A549 (cell line): ENCODE data around the gene RAD51. TPM values are rescaled to one million over a fixed set of nuclear protein-coding genes. Genes with fewer than 3 reads are reported as not detected.
"Not testable (repeated sequence)": the region's sequence is repeated elsewhere in the genome, so short reads cannot be mapped to it uniquely, and the experiment has no call there.

Source experiments
- ATAC-seq, 2 experiments: fragments of 200-7000 bp in 1 of 2; fragments of >200 bp in 1 of 2; cut with Nextera tagmentation in 1 of 2; cut with Tn5 transposase in 1 of 2; 3 replicates each; pipeline versions ENCODE4 v1.8.0 to v1.9.1; 2018 to 2020; ENCODE audit warnings: mild to moderate bottlenecking in 1 of 2, moderate library complexity in 1 of 2
- CTCF ChIA-PET: fragments of 300-600 bp; sonication (Branson Sonifier 250); formaldehyde crosslinking; extraction: SDS; loops from one replicate; lab custom pipeline; 2021; ENCODE audit warnings: antibody characterized with exemption, inconsistent platforms; lab: Yijun Ruan, JAX
- POLR2A ChIA-PET: fragments of 350-600 bp; formaldehyde crosslinking; extraction: SDS; loops from one replicate; lab custom pipeline; 2021; ENCODE audit warnings: antibody characterized with exemption, inconsistent platforms; lab: Yijun Ruan, JAX
- DNase-seq, 2 experiments: peaks; one replicate each; pipeline versions ENCODE4 v3.0.0 to v3.0.0-alpha.2; 2011 to 2016; ENCODE audit warnings: low read depth in 1 of 2, low spot score in 1 of 2
- FAIRE-seq: peaks from 2 replicates; lab custom pipeline; 2011; peaks lifted over from hg19 to GRCh38; lab: Jason Lieb, UNC
- H3K27ac ChIP-seq, 2 experiments: fragments of >200 bp; sonication (Bioruptor Twin); formaldehyde crosslinking; 3 replicates each; pipeline ENCODE4 v1.5.1; 2016 to 2017
- H3K4me1 ChIP-seq: fragments of >200 bp; sonication (Bioruptor Twin); formaldehyde crosslinking; 3 replicates; pipeline ENCODE4 v1.6.1; 2016
- H3K4me2 ChIP-seq: fragments of >200 bp; sonication (Bioruptor Twin); formaldehyde crosslinking; 3 replicates; pipeline ENCODE4 v1.6.1; 2016
- H3K4me3 ChIP-seq: fragments of >200 bp; sonication (Bioruptor Twin); formaldehyde crosslinking; 3 replicates; pipeline ENCODE4 v1.5.1; 2016
- H3K9me3 ChIP-seq: fragments of >200 bp; sonication (Bioruptor Twin); formaldehyde crosslinking; 3 replicates; pipeline ENCODE4 v1.6.1; 2016
- BHLHE40 ChIP-seq: IDR thresholded peaks from 2 replicates; pipeline ENCODE4 v1.6.1; 2012; ENCODE audit warnings: low read depth, low read length, inconsistent platforms
- CBX2 ChIP-seq: fragments of 200-600 bp; sonication (generic); IDR thresholded peaks from 2 replicates; pipeline ENCODE4 v1.6.1; 2016; ENCODE audit warnings: low read depth, mild to moderate bottlenecking, borderline replicate concordance
- CEBPB ChIP-seq, 2 experiments: fragments of >200 bp in 1 of 2; sonication (Bioruptor Twin) in 1 of 2; formaldehyde crosslinking in 1 of 2; IDR thresholded peaks; 2 replicates each; pipeline ENCODE4 v1.6.1; 2012 to 2016
- CHD4 ChIP-seq: fragments of 200-600 bp; sonication (generic); IDR thresholded peaks from 2 replicates; pipeline ENCODE4 v1.6.1; 2016; ENCODE audit warnings: antibody characterized with exemption, mild to moderate bottlenecking, borderline replicate concordance
- EHMT2 ChIP-seq: fragments of 200-600 bp; sonication (generic); IDR thresholded peaks from 2 replicates; pipeline ENCODE4 v1.6.1; 2016; ENCODE audit warnings: antibody characterized with exemption, low read depth, mild to moderate bottlenecking, moderate library complexity
- FOSL2 ChIP-seq, 2 experiments: fragments of 450-650 bp in 1 of 2; fragments of >200 bp in 1 of 2; sonication (Bioruptor Twin) in 1 of 2; formaldehyde crosslinking; IDR thresholded peaks; 2 replicates each; pipeline versions ENCODE4 v1.5.0 to v1.6.1; 2016 to 2020; ENCODE audit warnings: mild to moderate bottlenecking in 1 of 2, moderate library complexity in 1 of 2
- GATA3 ChIP-seq: IDR thresholded peaks from 2 replicates; pipeline ENCODE4 v1.6.1; 2012; ENCODE audit warnings: borderline replicate concordance
- JUN ChIP-seq, 2 experiments: fragments of >200 bp; sonication (Bioruptor Twin); formaldehyde crosslinking; IDR thresholded peaks; 2 replicates in 1 of 2; 3 replicates in 1 of 2; pipeline ENCODE4 v1.6.1; 2016 to 2017
- KDM1A ChIP-seq: fragments of 200-600 bp; sonication (generic); IDR thresholded peaks from 2 replicates; pipeline ENCODE4 v1.6.1; 2016; ENCODE audit warnings: low read depth, mild to moderate bottlenecking
- MAFK ChIP-seq: fragments of 450-650 bp; IDR thresholded peaks from 2 replicates; pipeline ENCODE4 v1.6.1; 2014; ENCODE audit not compliant: partially characterized antibody
- MAZ ChIP-seq: fragments of 150-350 bp; IDR thresholded peaks from 2 replicates; pipeline ENCODE4 v1.6.1; 2014; ENCODE audit warnings: antibody characterized with exemption, low read depth, low read length, borderline replicate concordance
- MYC ChIP-seq: IDR thresholded peaks from 2 replicates; pipeline ENCODE4 v1.6.1; 2012; ENCODE audit warnings: mild to moderate bottlenecking, inconsistent platforms, low read length, improper control_type of control experiment, borderline replicate concordance
- NR3C1 ChIP-seq: fragments of >200 bp; sonication (Bioruptor Twin); formaldehyde crosslinking; IDR thresholded peaks from 3 replicates; pipeline ENCODE4 v1.6.1; 2017
- PHF8 ChIP-seq: fragments of 200-600 bp; sonication (generic); IDR thresholded peaks from 2 replicates; pipeline ENCODE4 v1.6.1; 2016; ENCODE audit warnings: low read depth, mild to moderate bottlenecking, antibody characterized with exemption, moderate library complexity, borderline replicate concordance
- RCOR1 ChIP-seq: fragments of 150-350 bp; IDR thresholded peaks from 2 replicates; pipeline ENCODE4 v1.6.1; 2014; ENCODE audit warnings: antibody characterized with exemption, low read length, low read depth
- RFX5 ChIP-seq: fragments of 450-650 bp; IDR thresholded peaks from 2 replicates; pipeline ENCODE4 v1.7.1; 2014; ENCODE audit warnings: antibody characterized with exemption, mild to moderate bottlenecking, moderate library complexity
- SMC3 ChIP-seq: fragments of >200 bp; sonication (Bioruptor Twin); formaldehyde crosslinking; IDR thresholded peaks from 3 replicates; pipeline ENCODE4 v1.6.1; 2018; ENCODE audit warnings: inconsistent platforms
- WGBS: methylation state at CpG from one replicate; pipeline ENCODE4 v1.1.6; 2017; ENCODE audit errors: missing lambda C conversion rate; 5-methylcytosine and 5-hydroxymethylcytosine counted together
- polyA plus RNA-seq, 4 experiments: library from polyadenylated mRNA; depleted of rRNA in 3 of 4; stranded (reverse); fragments of >200 nt; fragmentation: RNase III in 1 of 4; extraction: RNeasy Plus Mini Kit Qiagen cat#74134 plus additional on column Dnase treatment in 1 of 4; gene quantifications; 2 replicates in 3 of 4; 3 replicates in 1 of 4; pipeline ENCODE4 v1.2.3, GENCODE V29; 2011 to 2017
- TF ChIP-seq, protein P1 (sequence below): fragments of 200-600 bp; sonication (generic); IDR thresholded peaks from 2 replicates; pipeline ENCODE4 v1.6.1; 2016; ENCODE audit warnings: antibody characterized with exemption, mild to moderate bottlenecking, moderate library complexity
- TF ChIP-seq, protein P2 (sequence below): fragments of >200 bp; sonication (Bioruptor Twin); formaldehyde crosslinking; IDR thresholded peaks from 3 replicates; pipeline ENCODE4 v1.5.1; 2016
- TF ChIP-seq, protein P3 (sequence below): fragments of >200 bp; sonication (Bioruptor Twin); formaldehyde crosslinking; IDR thresholded peaks from 3 replicates; pipeline ENCODE4 v1.6.1; 2016

RAD51 gene
- polyA plus RNA-seq, 2 of the 4 experiments (the other 2 are of a cell fraction), result 12.9 to 14.4 TPM

DNA sequence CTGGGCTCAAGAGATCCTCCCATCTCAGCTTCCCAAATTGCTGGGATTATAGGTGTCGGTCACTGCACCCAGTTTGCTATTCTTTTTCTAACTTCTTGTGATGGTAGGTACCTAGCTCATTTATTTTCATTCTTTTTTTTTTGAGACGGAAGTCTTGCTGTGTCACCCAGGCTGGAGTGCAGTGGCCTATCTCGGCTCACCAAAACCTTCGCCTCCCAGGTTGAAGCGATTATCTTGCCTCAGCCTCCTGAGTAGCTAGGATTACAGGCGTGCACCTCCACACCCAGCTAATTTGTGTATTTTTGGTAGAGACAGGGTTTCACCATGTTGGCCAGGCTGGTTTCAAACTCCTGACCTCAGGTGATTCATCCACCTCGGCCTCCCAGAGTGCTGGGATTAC, 30.1 kb upstream of the RAD51 start:
- Histone ChIP-seq H3K9me3 (no peaks in the 10 kb centered on the region), H3K27ac (no peak overlapping the region), H3K4me3 (no peak overlapping the region), H3K4me2 (no peak overlapping the region), H3K4me1 (no peaks in the 10 kb centered on the region)
- TF ChIP-seq CHD4 (no peak), MYC (no peak), MAFK (no peak), GATA3 (no peak), PHF8 (no peak), CBX2 (no peak), KDM1A (no peak), RCOR1 (no peak), JUN (IDR thresholded peaks at IDR 0.05) (no peak), NR3C1 (no peak), BHLHE40 (no peak), FOSL2 (IDR thresholded peaks at IDR 0.05) (no peak), FOSL2 (CRISPR knock-in tag; IDR thresholded peaks at IDR 0.05) (no peak), MAZ (no peak), CEBPB (IDR thresholded peaks at IDR 0.05) (no peak), EHMT2 (no peak), RFX5 (no peak), SMC3 (no peak)
- TF ChIP-seq, protein P1, sequence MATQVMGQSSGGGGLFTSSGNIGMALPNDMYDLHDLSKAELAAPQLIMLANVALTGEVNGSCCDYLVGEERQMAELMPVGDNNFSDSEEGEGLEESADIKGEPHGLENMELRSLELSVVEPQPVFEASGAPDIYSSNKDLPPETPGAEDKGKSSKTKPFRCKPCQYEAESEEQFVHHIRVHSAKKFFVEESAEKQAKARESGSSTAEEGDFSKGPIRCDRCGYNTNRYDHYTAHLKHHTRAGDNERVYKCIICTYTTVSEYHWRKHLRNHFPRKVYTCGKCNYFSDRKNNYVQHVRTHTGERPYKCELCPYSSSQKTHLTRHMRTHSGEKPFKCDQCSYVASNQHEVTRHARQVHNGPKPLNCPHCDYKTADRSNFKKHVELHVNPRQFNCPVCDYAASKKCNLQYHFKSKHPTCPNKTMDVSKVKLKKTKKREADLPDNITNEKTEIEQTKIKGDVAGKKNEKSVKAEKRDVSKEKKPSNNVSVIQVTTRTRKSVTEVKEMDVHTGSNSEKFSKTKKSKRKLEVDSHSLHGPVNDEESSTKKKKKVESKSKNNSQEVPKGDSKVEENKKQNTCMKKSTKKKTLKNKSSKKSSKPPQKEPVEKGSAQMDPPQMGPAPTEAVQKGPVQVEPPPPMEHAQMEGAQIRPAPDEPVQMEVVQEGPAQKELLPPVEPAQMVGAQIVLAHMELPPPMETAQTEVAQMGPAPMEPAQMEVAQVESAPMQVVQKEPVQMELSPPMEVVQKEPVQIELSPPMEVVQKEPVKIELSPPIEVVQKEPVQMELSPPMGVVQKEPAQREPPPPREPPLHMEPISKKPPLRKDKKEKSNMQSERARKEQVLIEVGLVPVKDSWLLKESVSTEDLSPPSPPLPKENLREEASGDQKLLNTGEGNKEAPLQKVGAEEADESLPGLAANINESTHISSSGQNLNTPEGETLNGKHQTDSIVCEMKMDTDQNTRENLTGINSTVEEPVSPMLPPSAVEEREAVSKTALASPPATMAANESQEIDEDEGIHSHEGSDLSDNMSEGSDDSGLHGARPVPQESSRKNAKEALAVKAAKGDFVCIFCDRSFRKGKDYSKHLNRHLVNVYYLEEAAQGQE, result no peak
- TF ChIP-seq, protein P2, sequence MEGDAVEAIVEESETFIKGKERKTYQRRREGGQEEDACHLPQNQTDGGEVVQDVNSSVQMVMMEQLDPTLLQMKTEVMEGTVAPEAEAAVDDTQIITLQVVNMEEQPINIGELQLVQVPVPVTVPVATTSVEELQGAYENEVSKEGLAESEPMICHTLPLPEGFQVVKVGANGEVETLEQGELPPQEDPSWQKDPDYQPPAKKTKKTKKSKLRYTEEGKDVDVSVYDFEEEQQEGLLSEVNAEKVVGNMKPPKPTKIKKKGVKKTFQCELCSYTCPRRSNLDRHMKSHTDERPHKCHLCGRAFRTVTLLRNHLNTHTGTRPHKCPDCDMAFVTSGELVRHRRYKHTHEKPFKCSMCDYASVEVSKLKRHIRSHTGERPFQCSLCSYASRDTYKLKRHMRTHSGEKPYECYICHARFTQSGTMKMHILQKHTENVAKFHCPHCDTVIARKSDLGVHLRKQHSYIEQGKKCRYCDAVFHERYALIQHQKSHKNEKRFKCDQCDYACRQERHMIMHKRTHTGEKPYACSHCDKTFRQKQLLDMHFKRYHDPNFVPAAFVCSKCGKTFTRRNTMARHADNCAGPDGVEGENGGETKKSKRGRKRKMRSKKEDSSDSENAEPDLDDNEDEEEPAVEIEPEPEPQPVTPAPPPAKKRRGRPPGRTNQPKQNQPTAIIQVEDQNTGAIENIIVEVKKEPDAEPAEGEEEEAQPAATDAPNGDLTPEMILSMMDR, result no peak
- TF ChIP-seq, protein P3, sequence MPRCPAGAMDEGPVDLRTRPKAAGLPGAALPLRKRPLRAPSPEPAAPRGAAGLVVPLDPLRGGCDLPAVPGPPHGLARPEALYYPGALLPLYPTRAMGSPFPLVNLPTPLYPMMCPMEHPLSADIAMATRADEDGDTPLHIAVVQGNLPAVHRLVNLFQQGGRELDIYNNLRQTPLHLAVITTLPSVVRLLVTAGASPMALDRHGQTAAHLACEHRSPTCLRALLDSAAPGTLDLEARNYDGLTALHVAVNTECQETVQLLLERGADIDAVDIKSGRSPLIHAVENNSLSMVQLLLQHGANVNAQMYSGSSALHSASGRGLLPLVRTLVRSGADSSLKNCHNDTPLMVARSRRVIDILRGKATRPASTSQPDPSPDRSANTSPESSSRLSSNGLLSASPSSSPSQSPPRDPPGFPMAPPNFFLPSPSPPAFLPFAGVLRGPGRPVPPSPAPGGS, result no peak
- WGBS, result 94% methylated on average over 7 of the region's 7 CpGs
- no peak for DNase-seq
- ATAC-seq, result no peak
- FAIRE-seq, result no peak
- ChIA-PET CTCF (interaction anchor here (0.7 to 1.4 kb wide), 2 partner anchors 118 to 288 kb away, joined by 3 to 4 read pairs; partner anchors contain the start of gene CHAC1), POLR2A (no interaction called here)

DNA sequence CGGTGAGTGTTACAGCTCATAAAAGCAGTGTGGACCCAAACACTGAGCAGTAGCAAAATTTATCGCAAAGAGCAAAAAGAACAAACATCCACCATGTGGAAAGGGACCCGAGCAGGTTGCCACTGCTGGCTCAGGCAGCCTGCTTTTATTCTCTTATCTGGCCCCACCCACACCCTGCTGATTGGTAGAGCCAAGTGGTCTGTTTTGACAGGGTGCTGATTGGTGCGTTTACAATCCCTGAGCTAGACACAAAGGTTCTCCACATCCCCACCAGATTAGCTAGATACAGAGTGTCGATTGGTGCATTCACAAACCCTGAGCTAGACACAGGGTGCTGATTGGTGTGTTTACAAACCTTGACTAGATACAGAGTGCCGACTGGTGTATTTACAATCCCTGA, 18.7 kb upstream of the RAD51 start:
- H3K9me3 ChIP-seq, H3K4me2 ChIP-seq, H3K4me1 ChIP-seq, ATAC-seq, FAIRE-seq, H3K27ac ChIP-seq, H3K4me3 ChIP-seq, DNase-seq, POLR2A ChIA-PET: not testable (repeated sequence)
- CTCF ChIA-PET, result interaction anchor here (0.9 to 1.2 kb wide), 3 partner anchors 109 to 218 kb away, joined by 3 to 5 read pairs (median 3); partner anchors contain the start of gene VPS18
- WGBS, result 80% methylated on average over 5 of the region's 6 CpGs

DNA sequence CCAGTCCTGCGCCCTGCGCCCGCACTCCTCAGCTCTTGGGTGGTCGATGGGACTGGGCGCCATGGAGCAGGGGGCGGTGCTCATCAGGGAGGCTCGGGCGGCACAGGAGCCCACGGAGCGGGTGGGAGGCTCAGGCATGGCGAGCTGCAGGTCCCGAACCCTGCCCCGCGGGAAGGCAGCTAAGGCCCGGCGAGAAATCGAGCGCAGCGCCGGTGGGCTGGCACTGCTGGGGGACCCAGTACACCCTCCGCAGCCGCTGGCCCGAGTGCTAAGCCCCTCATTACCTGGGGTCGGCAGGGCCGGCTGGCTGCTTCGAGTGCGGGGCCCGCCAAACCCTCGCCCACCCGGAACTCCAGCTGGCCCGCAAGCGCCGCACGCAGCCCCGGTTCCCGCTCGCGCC, 18.1 kb upstream of the RAD51 start:
- H3K4me2 ChIP-seq, H3K27ac ChIP-seq, DNase-seq, ATAC-seq, H3K9me3 ChIP-seq, H3K4me1 ChIP-seq, POLR2A ChIA-PET, H3K4me3 ChIP-seq, CTCF ChIA-PET, FAIRE-seq: not testable (repeated sequence)
- WGBS, result 81% methylated on average over 4 of the region's 38 CpGs
